Measurements from ENCODE around the gene EPHB2.

EPHB2 gene

DNA sequence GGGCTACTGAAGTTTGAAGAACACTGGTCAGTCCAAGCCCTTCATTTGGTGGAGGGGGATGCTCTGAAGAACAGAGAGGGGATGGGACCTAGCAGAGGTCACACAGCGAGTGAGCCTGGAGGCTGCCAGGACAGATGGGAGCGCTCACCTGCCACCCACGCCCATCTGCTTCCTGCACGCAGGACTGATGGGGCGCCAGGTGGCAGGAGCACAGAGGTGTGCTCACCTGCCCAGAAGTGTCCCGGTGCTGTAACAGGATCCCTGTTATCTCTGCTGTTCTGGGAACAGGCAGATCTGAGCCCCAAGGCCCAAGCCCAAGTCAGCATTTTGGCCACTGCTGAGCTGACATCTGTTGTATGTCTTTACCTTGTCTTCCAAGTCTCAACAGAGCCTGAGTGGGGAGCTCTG, 40.5 kb downstream of the EPHB2 start:
- DNase-seq (ENCODE audit: low spot score), result no peak

DNA sequence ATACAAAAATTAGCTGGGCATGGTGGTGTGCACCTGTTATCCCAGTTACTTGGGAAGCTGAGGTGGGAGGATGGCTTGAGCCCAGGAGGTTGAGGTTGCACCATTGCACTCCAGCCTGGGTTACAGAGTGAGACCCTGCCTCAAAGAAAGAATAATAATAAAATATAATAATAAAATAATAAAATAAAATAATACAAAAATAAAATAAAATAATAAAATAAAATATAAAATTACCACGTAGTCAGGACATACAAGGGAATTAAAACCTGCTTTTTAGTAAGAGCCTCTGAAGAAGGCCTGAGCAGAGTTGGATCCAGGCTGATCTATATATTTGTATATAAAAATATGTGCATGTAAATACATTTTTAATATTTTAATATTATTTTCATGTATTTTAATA, 41.7 kb downstream of the EPHB2 start:
- DNase-seq (ENCODE audit: low spot score), result no peak

GRCh38 chr1:22753481-22753971, 42.9 kb downstream of the EPHB2 start:
- DNase-seq (ENCODE audit: low spot score), result no peak

DNA sequence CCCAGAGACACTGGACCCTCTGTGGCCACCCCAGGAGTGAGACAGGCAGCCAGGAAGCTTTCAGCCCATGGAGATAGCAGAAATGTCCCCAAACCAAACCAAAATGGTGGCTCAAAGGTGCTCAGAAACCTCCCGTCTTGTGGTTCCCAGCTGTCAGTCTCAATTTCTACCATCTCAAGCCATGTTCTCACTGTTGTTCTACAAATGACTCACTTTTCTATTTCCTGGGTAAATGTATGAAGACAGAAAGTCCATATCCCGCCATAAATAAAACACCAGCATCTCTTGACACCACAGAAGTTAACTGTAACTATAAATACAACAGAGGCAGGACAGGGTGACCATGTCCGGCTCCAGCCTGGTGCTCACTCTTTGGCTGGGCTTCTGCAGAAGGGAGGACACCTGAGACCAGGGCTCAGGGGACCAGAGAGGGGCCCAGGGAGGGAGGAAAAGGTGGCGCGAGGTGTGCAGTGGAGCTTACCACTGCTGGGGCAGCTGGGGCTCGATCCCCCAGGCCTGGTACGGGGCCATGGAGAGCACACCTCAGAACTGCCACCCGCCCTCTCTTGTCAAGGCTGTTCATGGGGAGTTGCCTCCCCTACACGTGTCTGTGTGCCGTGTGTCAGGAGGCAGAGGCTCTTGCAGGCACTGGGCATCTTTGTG, 43.6 kb downstream of the EPHB2 start:
- DNase-seq (ENCODE audit: low spot score), result no peak

- peak; percentile 11 for DNase-seq (ENCODE audit: low spot score)
Measured at GRCh38 chr1:22754824-22755223, 44.2 kb downstream of the EPHB2 start.

- no peak for DNase-seq (ENCODE audit: low spot score)
Measured at GRCh38 chr1:22755641-22756040, 45.0 kb downstream of the EPHB2 start.

DNA sequence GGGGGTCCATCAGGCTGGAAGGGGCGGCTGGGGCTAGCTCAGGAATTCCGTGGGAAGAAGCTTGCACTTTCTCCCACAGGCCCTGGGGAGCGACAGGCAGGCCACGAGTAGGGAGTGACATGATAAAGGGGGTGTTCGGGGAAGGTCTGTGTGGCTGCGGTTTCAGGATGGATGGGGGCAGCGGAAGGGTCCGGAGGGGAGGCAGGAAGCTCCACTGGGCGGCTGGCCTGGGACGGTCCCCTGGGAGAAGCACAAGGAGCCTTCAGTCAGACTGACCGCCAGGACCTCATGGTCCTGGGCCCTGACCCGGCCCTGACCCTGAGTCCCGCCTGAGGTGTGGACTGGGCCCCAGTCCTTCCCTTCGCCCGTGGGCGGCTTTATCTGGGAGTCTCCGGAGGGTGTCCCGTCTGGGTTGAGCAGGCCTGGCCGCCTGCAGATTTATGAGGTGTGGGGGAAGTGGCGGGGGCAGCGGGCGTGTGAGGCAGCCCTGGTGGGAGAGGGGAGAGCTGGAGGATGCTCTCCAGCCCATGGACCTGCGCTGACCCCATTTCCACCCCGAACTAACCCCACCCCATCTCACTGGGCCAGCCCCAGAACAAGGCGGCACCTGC, 45.6 kb downstream of the EPHB2 start:
- no peak for DNase-seq (ENCODE audit: low spot score)

DNA sequence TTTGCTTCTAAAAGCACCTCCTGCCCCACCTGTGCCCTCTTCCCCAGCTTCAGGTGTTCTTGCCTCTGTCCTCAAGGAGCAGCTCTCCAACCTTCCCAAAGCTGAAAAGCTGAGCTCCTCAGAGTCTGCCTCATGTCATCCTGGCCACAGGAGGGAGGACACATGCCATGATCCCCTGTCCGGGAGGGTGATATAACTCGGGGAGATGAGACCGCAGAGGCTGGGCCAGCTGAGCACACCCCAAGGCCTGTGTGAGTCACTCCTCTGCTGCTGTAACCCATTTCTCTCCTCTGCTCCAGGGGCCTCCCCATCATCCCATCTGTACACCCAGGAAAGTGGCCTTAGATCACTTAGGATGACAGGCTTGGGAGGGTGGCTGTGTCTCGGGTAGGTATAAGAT, 49.8 kb downstream of the EPHB2 start:
- DNase-seq (ENCODE audit: low spot score), result no peak

GRCh38 chr1:22761101-22761500, 50.5 kb downstream of the EPHB2 start:
- DNase-seq (ENCODE audit: low spot score), result no peak

GRCh38 chr1:22761821-22762220, 51.2 kb downstream of the EPHB2 start:
- no peak for DNase-seq (ENCODE audit: low spot score)

DNA sequence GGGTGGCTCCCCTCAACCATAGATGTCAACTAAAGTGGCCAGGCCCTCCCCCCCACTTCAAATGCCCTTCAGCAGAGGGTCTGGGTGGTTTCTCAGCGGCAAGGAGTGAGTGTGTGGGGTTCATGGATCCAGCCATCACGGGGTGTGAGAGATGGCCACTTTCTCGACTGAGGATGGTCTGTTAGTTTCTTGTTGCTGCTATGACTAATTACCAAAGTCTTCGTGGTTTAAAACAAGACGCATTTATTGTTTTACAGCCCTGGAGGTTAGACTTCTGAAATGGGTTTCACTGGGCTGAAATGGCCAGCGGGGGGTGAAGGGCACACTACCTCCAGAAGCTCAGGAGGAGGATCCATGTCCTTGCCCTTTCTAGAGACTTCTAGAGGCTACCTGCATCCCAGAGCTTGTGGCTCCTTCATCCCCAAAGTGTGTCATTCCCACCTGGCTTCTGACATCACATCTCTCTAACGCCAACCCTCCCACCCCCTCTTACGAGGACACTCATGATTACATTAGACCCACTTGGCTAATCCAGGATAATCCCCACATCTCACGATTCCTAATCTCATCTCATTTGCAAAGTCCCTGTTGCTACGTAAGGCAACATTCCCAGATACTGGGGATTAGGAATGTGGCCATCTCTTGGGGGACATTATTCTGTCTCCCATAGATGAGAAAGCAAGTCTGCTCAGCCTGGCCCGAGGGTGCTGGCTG, 53.0 kb downstream of the EPHB2 start:
- no peak for DNase-seq (ENCODE audit: low spot score)

GRCh38 chr1:22767852-22768251, 57.2 kb downstream of the EPHB2 start:
- DNase-seq (ENCODE audit: low spot score), result no peak

DNA sequence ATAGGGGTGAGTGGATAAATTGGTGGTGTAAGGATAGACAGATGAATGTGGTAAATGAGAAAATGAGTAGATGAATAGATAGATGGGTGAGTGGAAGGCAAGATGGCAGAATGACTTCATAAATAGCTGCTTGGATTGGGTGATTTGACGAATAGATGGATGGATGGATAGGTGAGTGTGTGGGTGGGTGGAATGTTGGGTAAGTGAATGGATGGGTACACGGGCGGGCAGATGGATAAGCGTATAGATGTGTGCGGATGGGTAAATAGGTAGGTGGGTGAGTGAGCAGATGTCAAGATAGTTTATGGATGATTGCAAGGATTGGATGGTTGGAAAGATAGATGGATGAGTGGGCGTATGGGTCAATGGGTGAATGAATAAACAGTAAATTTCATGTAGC, 59.3 kb downstream of the EPHB2 start:
- DNase-seq (ENCODE audit: low spot score), result no peak

DNA sequence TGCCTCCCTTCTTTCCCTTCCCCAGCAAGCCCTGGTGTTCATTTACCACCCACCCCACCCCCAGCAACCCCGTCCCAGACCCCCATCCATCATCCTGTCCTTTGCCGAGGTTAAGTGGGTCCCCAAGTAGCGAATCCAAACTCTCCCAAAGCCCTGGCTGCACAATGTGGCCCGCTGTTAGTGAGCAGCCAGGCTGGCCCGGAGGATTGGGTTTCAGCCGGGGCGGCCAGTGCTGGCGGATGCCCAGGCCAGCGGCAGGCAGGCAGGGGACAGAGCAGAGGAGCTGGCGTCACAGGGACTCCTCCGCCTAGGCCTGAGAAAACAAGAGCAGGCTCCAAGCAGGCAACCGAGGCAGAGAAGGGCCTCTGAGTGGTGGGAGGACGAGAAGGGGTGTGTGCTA, 61.4 kb downstream of the EPHB2 start:
- DNase-seq (ENCODE audit: low spot score), result no peak

DNA sequence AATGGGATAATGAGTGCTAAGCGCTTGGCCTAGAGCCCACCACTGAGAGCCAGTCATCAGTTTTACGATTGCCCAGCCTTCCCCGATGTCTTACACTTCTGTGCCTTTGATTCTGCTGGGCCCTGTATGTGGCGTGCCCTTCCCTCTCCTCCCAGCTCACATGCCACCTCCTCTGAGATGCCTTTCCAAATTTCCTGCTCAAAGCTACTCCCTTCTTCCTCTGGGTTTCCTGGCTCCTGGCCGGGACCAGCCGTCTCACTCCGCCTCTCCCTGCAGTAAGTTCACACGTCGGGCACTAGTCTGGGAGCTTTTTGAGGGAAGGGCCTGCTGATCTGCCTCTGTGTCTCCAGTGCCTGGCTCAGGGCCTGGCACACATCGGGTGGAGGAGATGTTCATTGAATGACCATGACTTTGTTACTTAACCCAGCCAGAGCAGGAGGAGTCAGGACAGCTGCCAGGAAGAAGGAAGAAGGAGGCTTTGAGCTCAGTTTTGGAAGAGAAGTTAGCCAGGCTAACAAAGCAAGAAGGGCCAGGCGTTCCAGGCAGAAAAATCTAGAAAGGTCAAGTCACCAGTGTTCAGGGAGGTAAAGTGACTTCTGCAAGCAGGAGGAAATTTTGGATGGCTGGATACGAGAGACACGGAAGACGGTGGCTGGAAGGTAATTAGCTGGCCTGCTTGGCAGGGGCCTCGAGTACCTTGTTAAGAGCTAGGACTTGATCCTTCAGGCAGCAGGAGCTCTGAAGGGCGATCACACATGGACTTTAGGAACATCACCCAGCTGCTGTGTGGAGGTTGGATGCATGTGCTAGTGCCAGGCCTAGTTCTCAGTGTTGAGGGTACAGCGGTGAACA, 63.6 kb downstream of the EPHB2 start:
- no peak for DNase-seq (ENCODE audit: low spot score)

GRCh38 chr1:22774833-22775182, 64.2 kb downstream of the EPHB2 start:
- DNase-seq (ENCODE audit: low spot score), result no peak

- no peak for DNase-seq (ENCODE audit: low spot score)
Measured at GRCh38 chr1:22775478-22775877, 64.8 kb downstream of the EPHB2 start.

- DNase-seq (ENCODE audit: low spot score), result no peak
Measured at GRCh38 chr1:22776035-22776613, 65.5 kb downstream of the EPHB2 start.

DNA sequence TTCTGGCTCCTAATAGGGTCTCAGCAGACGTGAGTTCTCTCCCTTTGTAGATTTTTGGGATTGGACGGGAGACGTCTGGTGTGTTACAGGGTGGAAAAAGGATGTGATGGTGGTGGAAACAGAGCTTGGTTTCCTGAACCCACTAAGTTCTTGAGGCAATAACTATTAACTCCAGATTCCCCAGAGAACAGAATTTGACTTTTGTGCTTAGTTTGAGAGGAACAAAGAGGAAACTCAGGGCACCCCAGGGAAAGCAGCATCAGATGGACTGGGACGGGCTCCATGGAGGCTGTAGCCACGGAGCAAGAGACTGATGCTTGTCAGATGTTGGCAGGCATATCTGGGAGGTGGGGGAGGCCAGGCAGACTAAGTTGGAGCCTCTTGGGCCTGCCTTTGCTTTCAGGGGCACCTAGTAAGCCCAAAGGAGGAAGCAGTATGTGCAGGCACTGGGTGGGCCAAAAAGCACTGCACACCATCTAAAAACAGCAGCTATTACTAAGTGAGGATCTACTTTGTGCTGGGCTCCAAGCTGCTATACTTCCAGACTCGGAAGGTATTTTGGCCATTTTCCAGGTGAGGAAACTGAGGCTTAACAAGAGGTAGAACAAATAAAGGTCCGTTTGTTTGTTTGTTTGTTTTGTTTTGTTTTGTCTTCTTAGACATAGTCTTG, 66.9 kb downstream of the EPHB2 start:
- DNase-seq (ENCODE audit: low spot score), result no peak

- DNase-seq (ENCODE audit: low spot score), result no peak
Measured at GRCh38 chr1:22778408-22778807, 67.8 kb downstream of the EPHB2 start.

- no peak for DNase-seq (ENCODE audit: low spot score)
Measured at GRCh38 chr1:22778862-22779520, 68.4 kb downstream of the EPHB2 start.

All from NAMALWA (cell line).